SU-DHL-6 (cell line): ENCODE measurements around the gene UBAC2.
"Not testable (repeated sequence)": the region's sequence is repeated elsewhere in the genome, so short reads cannot be mapped to it uniquely, and the experiment has no call there.

Source experiments
- H2AFZ ChIP-seq: fragments of 200-600 bp; sonication (generic); 2 replicates; pipeline ENCODE4 v1.6.1; 2014; ENCODE audit warnings: low read depth, mild to moderate bottlenecking, moderate library complexity, mixed read lengths, antibody characterized with exemption, low read length; ENCODE audit not compliant: severe bottlenecking
- H3F3A ChIP-seq: fragments of 200-600 bp; shearing (Covaris generic); 2 replicates; pipeline ENCODE4 v1.6.0; 2016; ENCODE audit warnings: antibody characterized with exemption, mild to moderate bottlenecking; ENCODE audit not compliant: insufficient read depth
- H3K27ac ChIP-seq: fragments of 200-600 bp; sonication (generic); 2 replicates; pipeline ENCODE4 v1.5.1; 2016; ENCODE audit warnings: low read depth, mild to moderate bottlenecking, low read length, moderate library complexity, mixed read lengths
- H3K27me3 ChIP-seq: fragments of 200-600 bp; sonication (generic), shearing (Covaris generic); 2 replicates; pipeline ENCODE4 v1.6.0; 2014; ENCODE audit warnings: mild to moderate bottlenecking, low read length
- H3K36me3 ChIP-seq: fragments of 200-600 bp; sonication (generic); 2 replicates; pipeline ENCODE4 v1.6.1; 2014; ENCODE audit warnings: mild to moderate bottlenecking, low read length, mixed read lengths
- H3K4me2 ChIP-seq: fragments of 300-600, 200-600 bp; shearing (Covaris generic), sonication (generic); 2 replicates; pipeline ENCODE4 v1.6.0; 2014; ENCODE audit warnings: low read length, low read depth, mild to moderate bottlenecking; ENCODE audit not compliant: poor library complexity, severe bottlenecking
- H3K4me3 ChIP-seq: fragments of 200-600 bp; sonication (generic); 2 replicates; pipeline ENCODE4 v1.5.1; 2014; ENCODE audit warnings: antibody characterized with exemption, low read length, mild to moderate bottlenecking, mixed read lengths; ENCODE audit not compliant: insufficient read depth, poor library complexity, severe bottlenecking
- H3K79me2 ChIP-seq: fragments of 200-600 bp; sonication (generic); 2 replicates; pipeline ENCODE4 v1.6.1; 2014; ENCODE audit warnings: mild to moderate bottlenecking, low read length, moderate library complexity; ENCODE audit not compliant: insufficient read depth
- H3K9ac ChIP-seq: fragments of 200-600 bp; sonication (generic); 2 replicates; pipeline ENCODE4 v1.7.0; 2014; ENCODE audit warnings: mild to moderate bottlenecking, low read length
- H3K9me2 ChIP-seq: fragments of 200-600 bp; sonication (generic); replicated peaks from 2 replicates; pipeline ENCODE4 v1.6.1; 2014; ENCODE audit warnings: low read length; ENCODE audit not compliant: insufficient read depth
- H3K9me3 ChIP-seq: fragments of 200-600 bp; sonication (generic); 2 replicates; pipeline ENCODE4 v1.6.1; 2014; ENCODE audit warnings: low read length, mixed read lengths; ENCODE audit not compliant: insufficient read depth
- H4K20me1 ChIP-seq: fragments of 200-600 bp; sonication (generic); 2 replicates; pipeline ENCODE4 v1.6.1; 2014; ENCODE audit warnings: low read depth, mild to moderate bottlenecking, antibody characterized with exemption, low read length, moderate library complexity, mixed read lengths
- CTCF ChIP-seq: fragments of 200-600 bp; sonication (generic); IDR thresholded peaks from one replicate; pipeline ENCODE4 v1.5.1; 2017; ENCODE audit warnings: antibody characterized with exemption, mild to moderate bottlenecking, low read length, moderate library complexity; ENCODE audit not compliant: insufficient read depth, poor library complexity, severe bottlenecking
- EZH2phosphoT487 ChIP-seq: fragments of 200-600 bp; sonication (generic), shearing (Covaris generic); conservative IDR thresholded peaks from 2 replicates; pipeline ENCODE4 v1.6.1; 2018; ENCODE audit warnings: mild to moderate bottlenecking, antibody characterized with exemption, low read length, moderate library complexity, mixed read lengths

The UBAC2 gene

DNA sequence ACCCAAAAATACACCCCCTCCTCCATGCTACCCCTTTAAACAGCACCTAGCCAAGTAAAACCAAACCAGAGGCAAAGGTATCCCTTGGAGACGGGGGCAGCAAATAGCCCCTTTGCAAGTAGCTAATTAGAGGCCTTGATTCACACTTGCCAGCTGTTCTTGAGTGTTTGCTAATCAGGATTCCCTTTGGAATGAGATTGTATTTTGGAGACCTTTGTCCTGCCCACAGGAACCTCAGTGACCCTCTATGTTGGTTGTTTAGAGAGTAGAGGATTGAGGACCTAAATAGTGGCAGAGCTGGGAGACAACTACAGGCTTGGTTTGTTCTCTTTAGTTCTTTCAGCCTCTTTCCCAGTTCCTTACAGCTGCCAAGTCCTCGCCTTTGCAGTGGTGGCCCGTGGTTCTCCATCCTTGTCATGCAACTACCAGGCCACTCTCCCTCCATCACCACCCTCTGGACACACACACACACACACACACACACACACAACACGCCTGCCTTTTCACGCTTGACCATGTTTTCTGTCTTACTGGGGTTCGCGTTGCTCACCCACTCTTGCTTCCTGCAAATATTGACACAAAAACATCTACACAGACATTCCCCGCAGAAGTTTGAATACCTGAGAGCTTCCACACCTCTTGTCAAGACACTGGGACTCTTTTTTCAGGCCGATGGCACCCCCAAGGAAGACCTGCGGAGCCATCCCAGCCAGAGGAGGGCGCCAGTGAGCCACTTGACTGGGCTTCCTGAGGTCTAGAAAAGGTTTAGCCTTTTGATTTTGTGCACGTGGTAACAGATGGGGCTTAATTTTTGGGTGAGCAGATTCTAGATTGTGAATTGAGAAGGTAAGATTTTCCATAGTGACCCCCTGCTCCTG, 186.5 kb downstream of the UBAC2 start:
- Histone ChIP-seq H3K27me3 (no peaks in the 10 kb centered on the region), H3K4me2 (no peak overlapping the region), H2AFZ (no peak overlapping the region), H3K36me3 (no peaks in the 10 kb centered on the region), H3F3A (no peaks in the 10 kb centered on the region), H3K4me3 (no peak overlapping the region), H3K27ac (no peak overlapping the region), H4K20me1 (no peaks in the 10 kb centered on the region), H3K9me2 (no peaks in the 10 kb centered on the region), H3K79me2 (no peaks in the 10 kb centered on the region), H3K9me3 (no peaks in the 10 kb centered on the region), H3K9ac (no peak overlapping the region)
- TF ChIP-seq EZH2phosphoT487 (no peak), CTCF (peak; percentile 96)

DNA sequence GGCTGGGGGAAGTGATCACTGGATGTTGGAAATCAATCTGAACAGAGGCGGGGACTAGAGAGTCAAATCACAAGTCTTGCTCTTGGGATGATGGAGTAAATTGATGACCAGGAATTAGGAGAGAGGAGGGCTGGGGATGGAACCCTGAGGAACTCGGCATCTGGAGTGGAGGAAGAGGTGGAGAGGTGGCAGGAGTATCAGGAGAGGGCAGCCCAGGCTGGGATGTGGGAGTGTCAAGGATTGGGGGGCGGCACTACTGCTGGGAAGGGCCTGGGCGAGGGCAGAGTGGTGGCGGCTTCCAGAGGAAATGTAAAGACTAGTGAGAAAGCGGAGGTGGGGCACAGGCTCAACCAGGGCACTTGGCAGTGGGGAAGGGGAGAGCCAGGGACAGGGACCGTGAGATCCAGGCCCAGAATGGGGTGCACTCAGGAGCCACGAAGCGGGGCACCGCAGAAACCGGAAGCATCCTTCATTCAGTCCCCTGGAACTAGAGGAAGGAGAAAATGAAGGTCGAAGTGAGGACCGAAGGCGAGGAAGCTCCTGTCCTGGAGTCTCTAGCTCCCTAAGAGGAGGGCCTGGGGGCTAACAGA, 187.8 kb downstream of the UBAC2 start:
- Histone ChIP-seq H3K9ac (no peak overlapping the region), H4K20me1 (no peaks in the 10 kb centered on the region), H2AFZ (no peak overlapping the region), H3K4me2 (no peak overlapping the region), H3K79me2 (no peaks in the 10 kb centered on the region), H3K4me3 (no peak overlapping the region), H3F3A (no peaks in the 10 kb centered on the region), H3K27me3 (no peaks in the 10 kb centered on the region), H3K9me3 (no peaks in the 10 kb centered on the region), H3K9me2 (no peaks in the 10 kb centered on the region), H3K36me3 (no peaks in the 10 kb centered on the region), H3K27ac (no peak overlapping the region)
- TF ChIP-seq CTCF (no peak), EZH2phosphoT487 (no peak)

DNA sequence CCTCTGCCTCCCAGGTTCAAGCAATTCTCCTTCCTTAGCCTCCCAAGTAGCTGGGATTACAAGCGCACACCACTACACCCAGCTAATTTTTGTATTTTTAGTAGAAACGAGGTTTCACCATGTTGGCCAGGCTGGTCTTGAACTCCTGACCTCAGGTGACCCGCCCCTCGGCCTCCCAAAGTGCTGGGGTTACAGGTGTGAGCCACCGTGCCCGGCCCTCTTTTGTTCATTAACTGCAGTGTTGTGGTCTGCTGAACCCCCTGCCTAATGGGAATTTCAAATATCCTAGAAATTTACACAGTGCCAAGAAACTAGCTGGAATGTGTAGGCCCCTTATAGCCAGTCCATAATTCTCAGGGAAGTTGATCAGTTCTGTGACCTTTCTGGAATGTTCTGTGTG, 188.4 kb downstream of the UBAC2 start:
- not testable (repeated sequence) for H3K27me3 ChIP-seq, H3K79me2 ChIP-seq, H3K27ac ChIP-seq, H4K20me1 ChIP-seq, H3K9me2 ChIP-seq, H2AFZ ChIP-seq, H3K4me3 ChIP-seq, H3K9ac ChIP-seq, H3F3A ChIP-seq, H3K4me2 ChIP-seq, H3K36me3 ChIP-seq, H3K9me3 ChIP-seq
